ENCODE data around the gene STAT5B. TPM values are rescaled to one million over a fixed set of nuclear protein-coding genes. Genes with fewer than 3 reads are reported as not detected.
"Not testable (repeated sequence)": the region's sequence is repeated elsewhere in the genome, so short reads cannot be mapped to it uniquely, and the experiment has no call there.

STAT5B gene
- polyA plus RNA-seq, 4 donors, result 35.4 to 56.5 (median 47.8) TPM

DNA sequence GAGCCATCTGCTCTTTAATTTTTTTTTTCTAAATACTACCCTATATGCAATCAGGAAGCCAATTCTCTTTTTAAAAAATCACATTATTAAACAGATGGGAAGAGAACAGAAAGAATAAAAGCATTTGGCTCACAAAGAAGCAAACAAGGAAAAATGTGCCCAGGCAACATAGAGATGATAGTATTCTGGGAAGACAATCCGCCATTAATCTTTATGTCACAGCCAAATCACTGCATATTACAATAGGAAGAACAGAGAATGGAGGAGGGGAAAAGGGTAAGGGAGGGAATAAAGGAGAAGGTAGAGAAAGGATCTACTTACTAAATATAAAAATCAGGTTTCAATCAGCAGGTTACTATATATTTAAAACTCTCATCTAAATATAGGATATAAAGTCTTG is 34.3 kb downstream of the STAT5B start:
- DNase-seq (ENCODE audit: low read depth in 4 of 4, low spot score in 2 of 4), result no peak

DNA sequence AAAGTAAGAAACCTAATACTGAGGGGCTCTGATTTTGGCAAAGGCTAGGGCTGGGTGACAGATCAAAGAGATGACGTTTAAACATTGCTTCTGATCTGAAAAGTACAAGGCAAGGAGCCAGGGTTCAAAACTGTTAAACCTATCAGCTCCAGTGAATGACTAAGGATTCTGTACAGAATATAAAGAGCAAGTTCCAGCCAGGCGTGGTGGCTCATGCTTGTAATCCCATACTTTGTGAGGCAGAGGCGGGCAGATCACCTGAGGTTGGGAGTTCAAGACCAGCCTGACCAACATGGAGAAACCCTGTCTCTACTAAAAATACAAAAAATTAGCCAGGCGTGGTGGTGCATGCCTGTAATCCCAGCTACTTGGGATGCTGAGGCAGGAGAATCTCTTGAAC is 35.3 kb downstream of the STAT5B start:
- not testable (repeated sequence) for DNase-seq (ENCODE audit: low read depth in 4 of 4, low spot score in 2 of 4)

DNA sequence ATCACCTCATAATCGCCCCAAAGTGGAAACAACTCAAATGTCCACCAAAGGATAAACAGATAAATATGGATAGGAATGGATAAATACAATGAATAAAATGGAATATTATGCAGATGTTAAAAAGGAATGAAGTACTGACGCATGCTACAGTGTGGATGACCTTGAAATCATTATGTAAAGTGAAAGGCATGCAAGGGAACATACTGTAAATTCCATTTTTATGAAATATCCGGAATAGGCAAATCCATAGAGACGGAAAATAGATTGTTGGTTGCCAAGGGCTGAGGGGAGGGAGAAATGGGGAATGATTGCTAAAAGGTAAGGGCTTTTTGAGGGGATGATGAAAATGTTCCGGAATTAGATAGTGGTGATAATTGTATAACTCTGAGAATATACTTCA is 36.0 kb downstream of the STAT5B start:
- no peak for DNase-seq (ENCODE audit: low read depth in 4 of 4, low spot score in 2 of 4)

DNA sequence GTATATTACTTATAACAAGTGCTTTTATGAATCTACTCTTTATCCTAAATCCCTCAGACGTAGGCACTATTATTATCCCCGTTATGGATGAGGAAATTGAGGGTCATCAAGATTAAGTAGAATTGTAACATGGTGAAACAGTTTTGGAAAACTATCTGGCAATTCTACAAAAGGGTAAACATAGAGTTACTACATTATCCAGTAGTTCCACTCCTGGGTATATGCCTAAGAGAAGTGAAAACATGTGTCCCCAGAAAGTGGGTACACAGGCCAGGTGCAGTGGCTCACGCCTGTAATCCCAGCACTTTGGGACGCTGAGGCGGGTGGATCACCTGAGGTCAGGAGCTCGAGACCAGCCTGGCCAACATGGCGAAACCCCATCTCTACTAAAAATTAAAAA is 36.6 kb downstream of the STAT5B start:
- not testable (repeated sequence) for DNase-seq (ENCODE audit: low read depth in 4 of 4, low spot score in 2 of 4)

DNA sequence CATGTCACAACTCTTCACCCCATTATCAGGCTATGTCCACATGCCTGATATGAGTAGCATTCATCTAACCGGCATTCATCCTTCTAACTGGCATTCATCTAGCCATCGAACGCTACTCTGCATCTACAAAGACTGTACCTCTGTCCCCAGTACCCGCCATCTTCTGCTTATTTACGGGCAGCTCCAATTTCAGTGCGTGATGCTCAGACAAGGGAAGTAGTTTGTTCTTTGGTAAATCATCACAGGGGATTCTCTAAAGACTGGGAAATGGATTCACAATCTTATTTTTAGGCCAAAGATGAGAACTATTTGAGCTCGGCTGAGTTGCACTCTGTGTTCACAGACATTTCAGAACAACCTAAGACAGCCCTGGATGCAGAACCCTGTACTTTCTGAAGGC is 39.4 kb downstream of the STAT5B start:
- DNase-seq (ENCODE audit: low read depth in 4 of 4, low spot score in 2 of 4), result no peak

DNA sequence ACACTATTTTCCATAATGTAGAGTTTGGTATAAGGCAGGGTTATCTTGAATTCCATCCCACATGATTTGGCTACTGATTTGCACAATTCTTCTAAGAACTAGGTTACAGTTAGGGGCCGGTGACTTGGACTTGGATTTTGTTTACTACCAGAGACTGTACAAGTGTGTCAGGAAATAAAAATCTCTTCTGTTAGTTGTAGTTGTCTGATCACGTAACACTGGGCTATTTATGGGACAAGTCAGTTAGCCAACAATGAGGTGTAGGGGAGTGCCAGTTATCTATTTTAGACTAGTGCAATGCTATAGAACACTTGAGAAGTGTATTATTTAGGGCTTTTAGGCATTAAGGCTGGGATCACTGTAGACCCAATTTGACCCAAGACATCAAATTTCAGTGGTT is 42.2 kb downstream of the STAT5B start:
- DNase-seq (ENCODE audit: low read depth in 4 of 4, low spot score in 2 of 4), result no peak

DNA sequence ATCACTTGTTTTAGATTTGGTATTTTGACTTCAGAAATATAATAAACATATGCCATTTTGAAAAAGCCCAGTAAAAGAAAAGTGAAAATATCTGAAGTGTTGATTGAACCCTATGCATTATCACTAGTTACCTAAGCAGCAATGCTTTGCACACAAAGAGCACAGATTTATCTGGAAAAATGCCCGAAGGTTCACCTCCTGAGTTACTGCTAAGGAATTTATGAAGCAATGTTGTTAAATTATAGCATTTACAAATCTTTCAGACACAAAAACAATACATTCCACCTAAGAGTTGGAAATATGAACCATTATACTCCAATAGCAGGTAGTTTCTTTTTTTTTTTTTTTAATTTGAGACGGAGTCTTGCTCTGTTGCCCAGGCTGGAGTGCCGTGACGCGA is 43.0 kb downstream of the STAT5B start:
- no peak for DNase-seq (ENCODE audit: low read depth in 4 of 4, low spot score in 2 of 4)

DNA sequence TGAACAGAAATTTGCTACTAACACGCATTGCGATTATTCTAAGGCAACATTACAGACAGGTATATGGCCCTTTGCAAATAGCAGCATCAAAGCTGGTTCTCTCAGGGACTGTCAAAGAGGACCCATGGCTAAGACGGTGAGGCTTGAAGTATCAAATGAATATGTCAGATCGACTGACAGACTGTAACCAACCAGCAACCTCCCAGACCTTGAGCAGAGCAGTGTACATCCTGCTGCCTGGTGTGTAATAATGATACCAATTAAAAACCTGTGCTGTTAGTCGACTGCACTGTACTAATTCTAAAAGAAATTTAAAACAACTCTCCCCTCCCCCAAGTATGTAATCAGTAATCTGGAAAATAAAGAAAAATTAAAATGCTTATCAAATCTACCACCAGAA is 46.0 kb downstream of the STAT5B start:
- no peak for DNase-seq (ENCODE audit: low read depth in 4 of 4, low spot score in 2 of 4)

DNA sequence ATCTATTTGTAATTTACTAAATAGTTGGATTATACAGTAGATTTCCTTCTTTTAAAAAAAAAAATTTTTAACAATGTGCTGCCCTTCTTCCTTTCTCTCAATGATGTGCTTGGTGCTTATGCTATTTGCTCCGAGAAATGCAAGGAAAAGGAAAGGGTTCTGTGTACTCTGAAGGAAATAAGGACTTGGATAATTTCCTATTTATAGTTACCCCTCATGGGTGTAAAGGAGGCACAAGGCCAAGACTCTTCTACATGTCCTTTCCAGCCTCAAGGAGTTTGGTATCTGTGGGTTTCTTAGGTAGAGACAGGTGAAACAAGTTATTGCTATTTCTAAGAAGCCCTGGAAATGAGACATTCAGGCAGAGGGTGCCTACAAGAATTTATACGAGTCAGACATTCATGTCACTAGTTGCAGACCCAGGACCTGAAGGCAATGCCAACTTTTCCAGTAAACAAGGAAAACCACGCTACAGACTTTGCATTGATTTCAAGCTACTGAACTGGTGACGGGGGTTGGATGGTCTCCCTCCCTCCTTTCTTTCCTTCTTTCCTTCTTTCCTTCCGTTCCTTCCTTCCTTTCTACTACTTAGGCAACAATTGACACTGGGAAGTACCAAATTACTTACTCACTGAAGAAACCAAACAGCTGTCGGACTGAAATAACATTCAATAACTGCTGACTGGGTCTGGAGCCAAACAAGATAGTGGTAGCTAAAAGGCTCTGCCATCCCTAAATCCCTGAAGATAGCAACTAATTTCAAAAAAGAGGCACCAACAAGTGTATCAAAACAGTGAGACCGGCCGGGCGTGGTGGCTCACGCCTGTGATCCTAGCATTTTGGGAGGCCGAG is 48.1 kb downstream of the STAT5B start:
- DNase-seq (ENCODE audit: low read depth in 4 of 4, low spot score in 2 of 4), result no peak

DNA sequence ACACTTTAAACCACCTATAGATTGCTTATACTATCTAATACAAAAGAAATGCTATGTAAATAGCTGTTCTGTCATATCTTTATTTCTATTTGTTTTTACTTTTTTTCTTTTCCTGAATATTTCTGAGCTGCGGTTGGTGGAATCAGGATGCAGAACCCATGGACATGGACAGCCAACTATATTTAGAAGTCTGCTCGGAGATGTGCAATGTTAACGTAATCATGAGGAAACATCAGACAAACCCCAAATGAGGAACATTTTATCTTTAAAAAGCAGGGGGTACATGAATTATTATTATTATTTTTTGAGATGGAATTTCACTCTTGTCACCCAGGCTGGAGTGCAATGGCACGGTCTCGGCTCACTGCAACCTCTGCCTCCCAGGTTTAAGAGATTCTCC is 50.5 kb downstream of the STAT5B start:
- DNase-seq (ENCODE audit: low read depth in 4 of 4, low spot score in 2 of 4), result no peak

DNA sequence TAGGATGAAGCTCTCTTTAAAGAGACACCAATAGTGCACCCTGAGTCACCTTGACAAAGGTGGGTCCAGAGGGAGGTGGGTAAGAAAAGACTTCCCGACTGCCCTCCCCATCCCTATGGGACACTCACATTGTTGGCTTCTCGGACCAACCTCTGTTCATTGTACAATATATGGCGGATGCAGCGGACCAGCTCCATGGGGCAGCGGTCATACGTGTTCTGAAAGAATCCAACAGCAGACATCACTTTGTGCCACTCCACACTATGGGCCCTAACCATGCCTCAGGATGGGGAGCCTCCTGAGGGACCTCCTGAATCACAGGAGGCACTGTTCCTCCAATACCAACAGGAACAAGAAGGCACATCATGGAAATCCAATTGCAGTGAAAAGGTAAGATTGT is 51.5 kb downstream of the STAT5B start:
- DNase-seq (ENCODE audit: low read depth in 4 of 4, low spot score in 2 of 4), result no peak

DNA sequence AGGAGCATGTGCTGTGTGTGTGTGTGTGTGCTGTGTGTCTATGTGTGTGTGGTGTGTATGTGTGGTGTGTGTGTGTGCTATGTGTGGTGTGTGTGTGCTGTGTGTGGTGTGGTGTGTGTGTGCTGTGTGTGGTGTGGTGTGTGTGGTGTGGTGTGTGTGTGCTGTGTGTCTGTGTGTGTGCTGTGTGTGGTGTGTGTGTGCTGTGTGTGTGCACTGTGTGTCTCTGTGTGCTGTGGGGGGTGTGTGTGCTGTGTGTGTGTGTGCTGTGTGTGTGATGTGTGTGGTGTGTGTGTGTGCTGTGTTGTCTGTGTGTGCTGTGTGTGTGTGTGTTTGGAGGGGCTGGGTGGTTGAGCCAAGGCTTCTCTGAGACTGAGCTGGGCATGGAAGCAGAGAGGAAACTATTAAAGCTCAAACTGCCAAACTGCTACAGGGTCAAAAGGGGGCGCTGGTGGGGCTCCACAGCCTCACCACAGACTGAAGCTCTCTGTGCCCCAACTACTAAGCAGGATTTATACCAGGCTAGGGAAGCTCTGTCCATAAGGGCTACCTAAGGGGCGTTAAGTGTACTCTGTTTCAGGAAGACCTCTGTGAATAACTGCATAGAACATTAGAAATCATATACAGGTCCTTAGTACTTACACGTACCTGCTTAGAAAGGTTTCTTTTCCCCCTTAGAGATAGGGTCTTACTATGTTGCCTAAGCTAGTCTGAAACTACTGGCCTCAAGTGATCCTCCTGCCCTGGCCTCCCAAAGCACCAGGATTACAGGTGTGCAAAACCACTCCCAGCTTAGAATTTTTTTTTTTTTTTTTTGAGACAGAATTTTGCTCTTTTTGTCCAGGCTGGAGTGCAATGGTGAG is 54.1 kb downstream of the STAT5B start:
- no peak for DNase-seq (ENCODE audit: low read depth in 4 of 4, low spot score in 2 of 4)

DNA sequence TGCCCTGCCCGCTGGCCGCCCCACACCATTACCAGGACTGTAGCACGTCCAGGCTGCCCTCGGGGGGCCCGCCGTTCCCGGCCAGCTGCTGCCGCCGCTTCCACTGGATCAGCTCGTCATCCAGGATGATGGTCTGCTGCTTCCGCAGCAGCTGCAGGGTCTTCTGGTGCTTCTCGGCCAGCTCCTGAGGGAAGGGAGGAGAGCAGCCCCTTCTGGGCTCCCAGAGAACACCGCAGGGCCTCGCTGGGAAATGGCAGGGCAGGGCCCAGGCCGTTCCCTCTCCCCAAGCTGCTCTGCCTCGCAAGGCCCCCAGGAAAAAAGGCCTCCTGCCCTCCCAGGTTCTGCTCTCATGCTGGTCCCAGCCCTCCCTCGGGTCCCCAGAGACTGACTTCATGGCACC is 56.9 kb downstream of the STAT5B start:
- DNase-seq (ENCODE audit: low read depth in 4 of 4, low spot score in 2 of 4), result not testable (repeated sequence)

DNA sequence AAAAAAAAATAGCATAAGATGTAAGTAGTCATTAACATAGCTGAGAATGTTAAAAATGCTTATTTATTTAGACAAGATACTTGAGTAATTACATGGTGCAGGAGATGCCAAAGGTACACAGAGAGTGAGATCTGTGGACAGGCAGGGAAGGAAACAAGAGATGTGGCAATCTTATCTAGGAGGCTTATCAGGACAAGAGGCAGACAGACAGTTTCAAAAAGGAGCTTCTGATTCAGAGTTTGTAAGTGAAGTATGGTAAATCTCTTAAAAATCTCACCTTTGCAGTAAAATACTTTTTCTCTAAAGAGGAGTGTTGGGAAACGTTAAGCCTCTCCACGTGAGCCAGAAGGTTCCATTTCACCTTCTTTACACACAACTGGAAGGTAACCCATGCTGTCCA is 62.0 kb downstream of the STAT5B start:
- DNase-seq (ENCODE audit: low read depth in 4 of 4, low spot score in 2 of 4), result no peak

DNA sequence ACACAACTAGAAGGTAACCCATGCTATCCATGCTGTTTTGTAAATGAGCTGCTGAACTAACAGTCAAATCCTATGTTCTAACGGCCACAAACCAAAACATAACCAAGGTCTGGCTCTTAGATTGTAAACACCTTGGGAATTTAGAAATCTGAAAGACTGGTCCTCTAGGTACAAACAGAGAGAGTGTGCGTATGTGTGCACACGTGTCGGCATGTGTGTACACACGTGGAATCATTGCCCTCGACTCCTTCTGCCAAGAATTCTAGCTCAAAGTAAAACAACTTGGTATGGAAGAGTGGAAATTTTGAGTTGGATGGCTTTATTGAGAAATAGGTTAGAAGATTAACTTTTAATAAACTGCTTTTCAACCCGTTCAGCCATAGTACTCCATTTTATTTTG is 63.8 kb downstream of the STAT5B start:
- no peak for DNase-seq (ENCODE audit: low read depth in 4 of 4, low spot score in 2 of 4)

DNA sequence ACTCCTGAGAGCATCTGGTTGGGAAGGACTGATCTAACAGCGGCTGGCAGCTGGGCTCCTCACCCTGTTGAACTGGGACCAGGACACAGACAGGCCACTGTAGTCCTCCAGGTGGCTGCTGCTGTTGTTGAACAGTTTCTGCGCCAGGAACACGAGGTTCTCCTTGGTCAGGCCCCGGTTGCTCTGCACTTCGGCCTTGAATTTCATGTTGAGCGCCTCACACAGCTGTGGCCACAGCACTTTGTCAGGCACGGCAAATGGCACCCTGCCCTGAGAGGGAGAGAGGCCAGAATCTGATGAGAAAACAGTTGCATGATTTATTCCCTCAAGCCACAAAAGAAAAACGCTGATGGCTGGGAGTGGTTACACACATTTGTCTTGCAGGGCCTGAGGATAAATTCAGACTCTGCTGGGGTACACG is 64.3 kb downstream of the STAT5B start:
- not testable (repeated sequence) for DNase-seq (ENCODE audit: low read depth in 4 of 4, low spot score in 2 of 4)

DNA sequence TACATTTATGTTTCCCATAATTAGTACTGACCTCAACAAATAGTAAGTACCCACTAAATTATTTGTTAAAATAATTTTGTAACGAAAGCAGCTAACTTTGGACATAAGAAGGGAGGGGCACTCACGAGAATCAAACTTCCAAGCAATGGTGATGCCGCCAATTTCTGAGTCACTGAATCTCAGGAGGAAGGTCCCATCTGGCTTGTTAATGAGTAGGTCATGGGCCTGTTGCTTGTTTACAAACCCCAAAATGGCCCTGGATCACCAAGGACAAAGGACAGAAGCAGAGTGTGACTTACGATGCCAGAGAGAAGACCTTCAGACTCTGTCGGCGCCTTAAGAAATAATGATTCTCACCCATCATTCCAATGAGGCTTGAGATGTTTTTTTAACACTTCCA is 66.1 kb downstream of the STAT5B start:
- DNase-seq (ENCODE audit: low read depth in 4 of 4, low spot score in 2 of 4), result no peak

DNA sequence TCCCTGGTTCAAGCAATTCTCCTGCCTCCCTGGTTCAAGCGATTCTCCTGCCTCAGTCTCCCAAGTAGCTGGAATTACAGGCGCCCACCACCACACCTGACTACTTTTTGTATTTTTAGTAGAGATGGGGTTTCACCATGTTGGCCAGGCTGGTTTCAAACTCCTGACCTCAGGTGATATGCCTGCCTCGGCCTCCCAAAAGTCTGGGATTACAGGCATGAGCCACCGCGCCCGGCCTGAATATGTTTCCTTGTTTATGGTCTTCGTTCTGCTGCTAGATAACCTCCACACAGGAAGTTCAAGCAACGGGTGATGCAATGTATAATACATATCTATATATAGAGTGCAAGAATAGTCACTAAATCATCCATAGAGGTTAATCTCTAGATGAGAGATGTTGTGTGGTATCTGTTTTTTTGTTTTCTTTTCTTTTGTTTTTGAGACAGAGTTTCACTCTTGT is 70.0 kb downstream of the STAT5B start:
- DNase-seq (ENCODE audit: low read depth in 4 of 4, low spot score in 2 of 4), result not testable (repeated sequence)

DNA sequence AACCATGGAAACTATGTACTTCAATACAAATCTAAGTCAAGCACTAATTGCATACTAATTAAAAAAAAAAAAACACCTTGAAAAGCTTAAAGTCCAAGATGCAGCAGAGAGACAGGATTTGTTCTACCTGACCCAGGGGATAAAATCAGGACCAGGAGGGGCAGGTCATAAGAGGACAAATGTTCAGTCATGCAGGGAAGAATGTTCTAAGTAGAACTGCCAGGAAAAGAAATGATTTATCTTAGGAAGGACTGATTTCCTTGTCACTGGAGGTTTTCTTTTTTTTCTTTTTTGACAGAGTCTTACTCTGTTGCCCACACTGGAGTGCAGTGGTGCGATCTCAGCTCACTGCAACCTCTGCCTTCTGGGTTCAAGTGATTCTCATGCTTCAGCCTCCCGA is 72.8 kb downstream of the STAT5B start:
- DNase-seq (ENCODE audit: low read depth in 4 of 4, low spot score in 2 of 4), result no peak

DNA sequence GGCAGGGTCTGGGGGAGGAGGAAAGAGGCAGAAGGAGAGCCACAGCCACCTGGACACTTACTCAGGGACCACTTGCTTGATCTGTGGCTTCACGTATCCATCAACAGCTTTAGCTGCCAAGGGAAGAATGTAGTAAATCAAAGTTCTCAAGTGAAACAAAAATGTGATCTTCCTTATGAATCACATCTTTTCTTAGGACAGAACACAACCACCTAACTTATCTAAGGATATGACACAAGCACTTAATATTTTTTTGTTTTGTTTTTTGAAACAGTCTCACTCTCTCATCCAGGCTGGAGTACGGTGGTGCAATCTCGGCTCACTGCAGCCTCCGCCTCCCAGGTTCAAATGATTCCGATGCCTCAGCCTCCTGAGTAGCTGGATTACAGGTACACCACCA is 73.5 kb downstream of the STAT5B start:
- DNase-seq (ENCODE audit: low read depth in 4 of 4, low spot score in 2 of 4), result no peak

DNA sequence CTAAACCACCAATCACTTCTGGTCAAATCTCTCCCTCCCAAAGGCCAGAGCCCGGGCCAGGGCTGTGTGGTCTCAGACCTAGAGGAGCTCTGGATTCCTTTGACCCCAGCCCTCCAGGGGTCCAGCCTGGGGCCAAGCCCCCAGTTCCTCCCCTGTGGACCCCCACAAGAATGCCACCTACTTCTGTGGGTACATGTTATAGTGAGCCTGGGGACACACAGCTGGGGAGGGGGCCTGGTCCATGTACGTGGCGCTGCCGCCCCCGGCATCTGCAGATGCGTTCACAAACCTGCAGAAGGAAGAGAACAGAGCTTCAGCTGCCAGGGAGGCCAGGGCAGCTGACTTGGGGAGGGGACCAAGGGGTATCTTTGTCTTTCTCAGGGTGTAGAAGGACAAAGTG is 74.0 kb downstream of the STAT5B start:
- no peak for DNase-seq (ENCODE audit: low read depth in 4 of 4, low spot score in 2 of 4)

DNA sequence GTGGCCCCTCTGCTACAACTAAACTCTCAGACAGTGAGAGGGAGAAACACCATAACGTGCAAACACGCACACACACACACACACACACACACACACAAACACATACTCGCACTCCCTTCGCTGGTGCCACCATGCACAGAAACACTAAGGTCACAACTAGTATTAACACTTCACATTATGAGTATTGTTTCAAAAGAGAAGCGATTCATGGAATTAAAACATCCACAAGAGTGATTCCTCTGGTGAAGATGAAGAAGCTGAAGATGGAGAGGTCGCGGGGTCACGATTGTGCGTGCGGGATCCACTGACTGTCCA is 74.8 kb downstream of the STAT5B start:
- no peak for DNase-seq (ENCODE audit: low read depth in 4 of 4, low spot score in 2 of 4)

All from left renal cortex interstitium (tissue), 4 donors.